Mammary epithelial cell (primary cell): ENCODE data around the gene PPP1R12B.
"Not testable (repeated sequence)": the region's sequence is repeated elsewhere in the genome, so short reads cannot be mapped to it uniquely, and the experiment has no call there.

ENCODE experiments used
- CTCF ChIP-seq, 2 donors: IDR thresholded peaks in 1 of 2; conservative IDR thresholded peaks in 1 of 2; 2 replicates each; pipeline ENCODE4 v1.5.1; 2011 to 2012; ENCODE audit warnings: inconsistent platforms in 2 of 2, low read length in 2 of 2, mild to moderate bottlenecking in 2 of 2, control low read depth in 1 of 2, low read depth in 1 of 2; ENCODE audit not compliant: insufficient read depth in 1 of 2; ENCODE audit errors: extremely low read depth in 1 of 2
- EZH2 ChIP-seq: IDR thresholded peaks from 2 replicates; pipeline ENCODE4 v1.6.1; 2012; ENCODE audit warnings: low read length, inconsistent platforms, borderline replicate concordance

DNA sequence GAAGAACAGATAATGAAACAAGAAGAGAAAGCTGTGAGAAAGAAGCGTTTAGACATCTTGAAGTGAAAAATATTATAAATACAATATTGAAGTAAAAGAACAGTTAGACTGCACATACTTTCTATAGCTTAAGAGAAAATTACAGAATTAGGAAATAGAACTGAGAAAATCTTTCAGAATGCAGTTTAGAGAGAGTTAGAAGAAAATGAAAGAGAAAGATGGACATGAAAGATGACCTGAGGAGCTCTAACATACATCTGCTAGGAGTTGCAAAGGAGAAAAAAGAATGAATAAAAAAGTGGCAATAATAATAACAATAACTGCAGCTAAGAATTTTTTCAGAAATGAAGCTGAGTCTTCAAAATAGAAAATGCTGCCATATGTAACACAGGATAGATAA lies 173.0 kb downstream of the PPP1R12B start:
- TF ChIP-seq EZH2; CTCF (conservative IDR thresholded peaks at IDR 0.05 in 1 of 2, IDR thresholded peaks at IDR 0.05 in 1 of 2; ENCODE audit: extremely low read depth in 1 of 2, insufficient read depth in 1 of 2, low read depth in 1 of 2, low read length in 2 of 2): not testable (repeated sequence)
